Caco-2 (cell line): ENCODE data around the gene C5AR1. TPM values are rescaled to one million over a fixed set of nuclear protein-coding genes. Genes with fewer than 3 reads are reported as not detected.

Source experiments
- BruUV-seq: library from RNA; stranded (reverse); fragments of 400-500 nt; replicated peaks from 2 replicates; lab custom pipeline; 2021; lab: Mats Ljungman, UMichigan
- CTCF ChIA-PET: fragments of 300-600 bp; sonication (Branson Sonifier 250); formaldehyde crosslinking; loops from one replicate; lab custom pipeline; 2022; ENCODE audit warnings: antibody characterized with exemption; lab: Charles Lee
- POLR2A ChIA-PET: fragments of 300-600 bp; sonication (Branson Sonifier 250); formaldehyde crosslinking; loops from one replicate; lab custom pipeline; 2022; ENCODE audit warnings: antibody characterized with exemption; lab: Charles Lee
- DNase-seq, 2 experiments: peaks; one replicate each; pipeline versions ENCODE4 v3.0.0 to v3.0.0-alpha.2; 2020 to 2022
- H3K27me3 ChIP-seq: replicated peaks from 2 replicates; pipeline ENCODE4 v1.6.0; 2011; ENCODE audit warnings: low read length; ENCODE audit not compliant: control insufficient read depth, insufficient read depth
- H3K36me3 ChIP-seq: 2 replicates; pipeline ENCODE4 v1.5.1; 2011; ENCODE audit warnings: low read length; ENCODE audit not compliant: control insufficient read depth, insufficient read depth
- H3K4me1 ChIP-seq: fragments of 250-450 bp; sonication (Bioruptor Pico); 2 replicates; pipeline ENCODE4 v1.5.1; 2020; ENCODE audit warnings: mild to moderate bottlenecking
- H3K4me3 ChIP-seq: 2 replicates; pipeline ENCODE4 v1.5.1; 2011; ENCODE audit warnings: low read depth, mild to moderate bottlenecking, control low read depth, low read length
- H3K9me3 ChIP-seq: fragments of 250-450 bp; sonication (Bioruptor Pico); 2 replicates; pipeline ENCODE4 v1.5.1; 2020; ENCODE audit warnings: mild to moderate bottlenecking, moderate library complexity
- H3K27ac Mint-ChIP-seq: one replicate; pipeline ENCODE4 v1.8.0; 2022; ENCODE audit warnings: mixed read lengths; ENCODE audit not compliant: unreplicated experiment
- H3K27me3 Mint-ChIP-seq: one replicate; pipeline ENCODE4 v1.8.0; 2022; ENCODE audit warnings: mixed read lengths; ENCODE audit not compliant: insufficient read depth, unreplicated experiment
- H3K36me3 Mint-ChIP-seq: one replicate; pipeline ENCODE4 v1.8.0; 2022; ENCODE audit warnings: mild to moderate bottlenecking, mixed read lengths; ENCODE audit not compliant: insufficient read depth, unreplicated experiment
- H3K4me1 Mint-ChIP-seq: one replicate; pipeline ENCODE4 v1.8.0; 2022; ENCODE audit warnings: low read depth, mixed read lengths; ENCODE audit not compliant: unreplicated experiment
- H3K4me3 Mint-ChIP-seq: one replicate; pipeline ENCODE4 v1.8.0; 2022; ENCODE audit warnings: mild to moderate bottlenecking, moderate library complexity, mixed read lengths; ENCODE audit not compliant: unreplicated experiment
- H3K9me3 Mint-ChIP-seq: one replicate; pipeline ENCODE4 v1.8.0; 2022; ENCODE audit warnings: mixed read lengths; ENCODE audit not compliant: unreplicated experiment
- CTCF ChIP-seq, 2 experiments: fragments of 200-600 bp in 1 of 2; IDR thresholded peaks; 1 replicate in 1 of 2; 2 replicates in 1 of 2; pipeline versions ENCODE4 v1.5.1 to v1.8.0; 2011 to 2022; ENCODE audit warnings: antibody characterized with exemption in 1 of 2, control low read depth in 1 of 2, inconsistent platforms in 1 of 2, low read depth in 1 of 2, low read length in 1 of 2, mild to moderate bottlenecking in 1 of 2, moderate library complexity in 1 of 2; ENCODE audit not compliant: insufficient read depth in 1 of 2, severe bottlenecking in 1 of 2, unreplicated experiment in 1 of 2
- intact Hi-C: fragments of 100-400 bp; cut with micrococcal nuclease; formaldehyde crosslinking; loops from one replicate; pipeline ENCODE4 v1.10.0; 2022; ENCODE audit not compliant: unreplicated experiment
- total RNA-seq: library from RNA; stranded (reverse); gene quantifications from 2 replicates; pipeline ENCODE4 v1.2.3, GENCODE V29; 2022

The C5AR1 gene
- total RNA-seq, 1 experiment from 2014 or later = 0.48 TPM

- Histone ChIP-seq H3K4me1 (no peaks in the 10 kb centered on the region), H3K27me3 (no peaks in the 10 kb centered on the region), H3K9me3 (no peaks in the 10 kb centered on the region; the same call in 1 of the 2 replicates), H3K36me3 (no peaks in the 10 kb centered on the region), H3K4me3 (no peak overlapping the region)
- no peak for TF ChIP-seq CTCF (IDR thresholded peaks at IDR 0.05; ENCODE audit: insufficient read depth in 1 of 2, low read depth in 1 of 2, low read length in 1 of 2, severe bottlenecking in 1 of 2, unreplicated experiment in 1 of 2)
- no peaks in the 10 kb centered on the region for H3K36me3 Mint-ChIP-seq
- no peaks in the 10 kb centered on the region for H3K9me3 Mint-ChIP-seq
- no TSS peak for BruUV-seq
- no peak for DNase-seq
- intact Hi-C loops = no loop called here
- ChIA-PET CTCF (no interaction called here), POLR2A (no interaction called here)
- H3K4me3 Mint-ChIP-seq = no peak overlapping the region
- no peak overlapping the region for H3K27ac Mint-ChIP-seq
- H3K4me1 Mint-ChIP-seq = no peaks in the 10 kb centered on the region
- H3K27me3 Mint-ChIP-seq = no peaks in the 10 kb centered on the region
These were observed 29.7 kb downstream of the C5AR1 start for GRCh38 chr19:47339196-47339880.

GRCh38 chr19:47340477-47341208, 31.0 kb downstream of the C5AR1 start:
- H3K27ac Mint-ChIP-seq = no peak overlapping the region
- H3K4me1 Mint-ChIP-seq = no peaks in the 10 kb centered on the region
- DNase-seq = no peak
- no peaks in the 10 kb centered on the region for H3K36me3 Mint-ChIP-seq
- intact Hi-C loops = loop anchor here (10.0 kb wide), 1 partner anchor 84 kb away; no protein-coding TSS in a partner anchor
- TF ChIP-seq CTCF (IDR thresholded peaks at IDR 0.05; ENCODE audit: insufficient read depth in 1 of 2, low read depth in 1 of 2, low read length in 1 of 2, severe bottlenecking in 1 of 2, unreplicated experiment in 1 of 2) = no peak
- no peaks in the 10 kb centered on the region for H3K27me3 Mint-ChIP-seq
- H3K9me3 Mint-ChIP-seq = no peaks in the 10 kb centered on the region
- no peaks in the 10 kb centered on the region for H3K27me3 ChIP-seq
- no peak overlapping the region for H3K4me3 Mint-ChIP-seq
- CTCF ChIA-PET = no interaction called here
- POLR2A ChIA-PET = no interaction called here
- no peak overlapping the region for H3K4me3 ChIP-seq
- no peaks in the 10 kb centered on the region; the same call in 1 of the 2 replicates for H3K9me3 ChIP-seq
- BruUV-seq = no TSS peak
- no peaks in the 10 kb centered on the region for H3K36me3 ChIP-seq
- no peaks in the 10 kb centered on the region for H3K4me1 ChIP-seq

- Histone ChIP-seq H3K9me3 (no peaks in the 10 kb centered on the region; the same call in 1 of the 2 replicates), H3K4me3 (no peak overlapping the region), H3K4me1 (no peaks in the 10 kb centered on the region), H3K36me3 (no peaks in the 10 kb centered on the region), H3K27me3 (no peaks in the 10 kb centered on the region)
- POLR2A ChIA-PET = no interaction called here
- no peaks in the 10 kb centered on the region for H3K36me3 Mint-ChIP-seq
- H3K27me3 Mint-ChIP-seq = no peaks in the 10 kb centered on the region
- H3K27ac Mint-ChIP-seq = no peak overlapping the region
- no peaks in the 10 kb centered on the region for H3K4me1 Mint-ChIP-seq
- no peak for TF ChIP-seq CTCF (IDR thresholded peaks at IDR 0.05; ENCODE audit: insufficient read depth in 1 of 2, low read depth in 1 of 2, low read length in 1 of 2, severe bottlenecking in 1 of 2, unreplicated experiment in 1 of 2)
- DNase-seq = no peak
- CTCF ChIA-PET = no interaction called here
- H3K4me3 Mint-ChIP-seq = no peak overlapping the region
- BruUV-seq = no TSS peak
- intact Hi-C loops = loop anchor here (10.0 kb wide), 1 partner anchor 83 kb away; no protein-coding TSS in a partner anchor
- no peaks in the 10 kb centered on the region for H3K9me3 Mint-ChIP-seq
These were observed 32.1 kb downstream of the C5AR1 start for GRCh38 chr19:47341734-47342133.
